HTR-8/SVneo (cell line): ENCODE data around the gene CD300C.
"Not testable (repeated sequence)": the region's sequence is repeated elsewhere in the genome, so short reads cannot be mapped to it uniquely, and the experiment has no call there.

Experiments used
- DNase-seq: peaks from one replicate; pipeline ENCODE4 v3.0.0; 2011; ENCODE audit warnings: low spot score, mixed read lengths; ENCODE audit not compliant: insufficient read length
- FAIRE-seq: peaks from 2 replicates; lab custom pipeline; 2011; peaks lifted over from hg19 to GRCh38; lab: Jason Lieb, UNC

Gene CD300C

DNA sequence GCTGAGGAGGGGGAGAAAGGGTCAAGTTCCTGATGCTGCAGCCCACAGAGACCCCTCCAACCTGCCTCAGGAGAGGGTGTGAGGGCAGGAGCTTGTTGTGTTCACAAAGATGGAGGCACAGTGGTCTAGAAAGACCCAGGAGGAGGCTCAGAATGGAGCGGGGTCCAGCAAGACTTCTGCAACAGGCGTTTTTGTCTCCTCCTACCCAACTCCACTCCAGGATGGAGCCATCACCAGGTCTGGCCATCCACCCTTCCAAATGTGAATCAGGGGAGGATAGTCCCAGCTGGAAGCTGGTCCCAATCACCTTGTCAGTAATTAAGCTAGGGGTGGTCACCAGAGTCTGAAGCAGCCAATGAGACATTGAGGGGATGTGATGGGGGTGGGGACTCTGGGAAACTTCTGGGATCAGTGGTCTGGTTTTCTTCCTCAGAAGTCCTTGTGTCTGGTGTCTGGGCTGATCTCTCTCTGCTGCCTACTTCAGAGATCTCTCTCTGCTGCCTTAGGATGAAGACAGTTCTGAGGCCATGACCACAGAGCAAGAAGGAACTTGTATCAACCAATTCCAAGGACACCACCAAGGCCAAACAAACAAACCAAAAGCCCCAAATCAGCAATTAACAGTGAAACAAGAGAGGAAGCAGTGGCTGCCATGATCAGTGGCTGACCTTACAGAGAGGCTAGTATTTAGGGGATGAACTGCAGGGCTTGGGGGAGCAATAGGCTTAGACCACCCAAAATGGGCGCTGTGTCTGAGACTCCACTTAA, 29.2 kb downstream of the CD300C start:
- DNase-seq, result no peak
- FAIRE-seq, result no peak

DNA sequence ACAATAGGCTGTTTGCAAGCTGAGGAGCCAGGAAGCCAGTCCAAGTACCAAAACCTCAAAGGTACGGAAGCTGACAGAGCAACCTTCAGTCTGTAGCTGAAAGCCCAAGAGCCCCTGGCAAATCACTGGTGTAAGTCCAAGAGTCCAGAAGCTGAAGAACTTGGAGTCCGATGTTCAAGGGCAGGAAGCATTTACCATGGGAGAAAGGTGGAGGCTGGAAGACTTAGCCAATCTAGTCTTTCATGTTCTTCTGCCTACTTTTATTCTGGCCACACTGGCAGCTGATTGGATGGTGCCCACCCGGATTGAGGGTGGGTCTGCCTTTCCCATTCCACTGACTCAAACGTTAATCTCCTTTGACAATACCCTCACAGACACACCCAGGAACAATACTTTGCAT, 30.0 kb downstream of the CD300C start:
- no peak for FAIRE-seq

DNA sequence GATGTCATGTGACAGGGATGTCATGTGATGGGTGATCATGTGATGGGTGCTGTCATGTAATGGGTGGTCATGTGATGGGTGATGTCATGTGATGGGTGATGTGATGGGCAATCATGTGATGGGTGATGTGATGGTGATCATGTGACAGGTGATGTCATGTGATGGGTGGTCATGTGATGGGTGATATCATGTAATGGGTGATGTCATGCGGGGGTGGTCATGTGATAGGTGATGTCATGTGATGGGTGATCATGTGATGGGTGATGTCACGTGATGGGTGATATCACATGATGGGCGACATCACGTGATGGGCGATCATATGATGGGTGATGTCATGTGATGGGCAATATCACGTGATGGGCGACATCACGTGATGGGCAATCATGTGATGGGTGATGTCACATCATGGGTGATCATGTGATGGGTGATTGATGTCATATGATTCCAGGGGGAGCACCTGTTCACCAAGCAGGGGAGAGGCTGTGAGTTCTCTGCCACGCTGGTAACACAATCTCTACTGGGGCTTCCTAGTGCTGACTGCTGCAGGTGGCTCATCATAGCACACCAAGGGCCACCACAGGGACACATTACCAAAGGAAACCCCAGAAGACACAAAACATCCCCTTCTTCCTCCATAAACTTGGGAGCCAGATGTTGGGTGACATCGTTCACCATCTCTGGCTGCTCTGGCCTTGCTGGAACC, 31.1 kb downstream of the CD300C start:
- DNase-seq (no peak), FAIRE-seq (no peak)

More for the DNA sequence above, 30.0 kb downstream of the CD300C start:
- DNase-seq, result no peak

DNA sequence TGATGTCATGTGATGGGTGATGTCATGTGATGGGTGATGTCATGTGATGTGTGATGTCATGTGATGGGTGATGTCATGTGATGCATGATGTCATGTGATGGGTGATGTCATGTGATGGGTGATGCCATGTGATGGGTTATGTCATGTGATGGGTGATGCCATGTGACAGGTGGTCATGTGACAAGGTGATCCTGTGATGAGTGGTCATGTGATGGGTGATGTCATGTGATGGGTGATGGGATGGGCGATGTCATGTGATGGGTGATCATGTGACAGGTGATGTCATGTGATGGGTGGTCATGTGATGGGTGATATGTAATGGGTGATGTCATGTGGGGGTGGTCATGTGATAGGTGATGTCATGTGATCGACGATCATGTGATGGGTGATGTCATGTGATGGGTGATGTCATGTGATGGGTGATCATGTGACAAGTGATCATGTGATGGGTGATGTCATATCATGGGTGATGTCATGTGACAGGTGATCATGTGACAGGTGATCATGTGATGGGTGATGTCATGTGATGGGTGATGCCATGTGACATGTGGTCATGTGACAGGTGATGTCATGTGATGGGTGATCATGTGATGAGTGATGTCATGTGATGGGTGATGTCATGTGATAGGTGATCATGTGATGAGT, 31.8 kb downstream of the CD300C start:
- peak; percentile 99 for FAIRE-seq

DNA sequence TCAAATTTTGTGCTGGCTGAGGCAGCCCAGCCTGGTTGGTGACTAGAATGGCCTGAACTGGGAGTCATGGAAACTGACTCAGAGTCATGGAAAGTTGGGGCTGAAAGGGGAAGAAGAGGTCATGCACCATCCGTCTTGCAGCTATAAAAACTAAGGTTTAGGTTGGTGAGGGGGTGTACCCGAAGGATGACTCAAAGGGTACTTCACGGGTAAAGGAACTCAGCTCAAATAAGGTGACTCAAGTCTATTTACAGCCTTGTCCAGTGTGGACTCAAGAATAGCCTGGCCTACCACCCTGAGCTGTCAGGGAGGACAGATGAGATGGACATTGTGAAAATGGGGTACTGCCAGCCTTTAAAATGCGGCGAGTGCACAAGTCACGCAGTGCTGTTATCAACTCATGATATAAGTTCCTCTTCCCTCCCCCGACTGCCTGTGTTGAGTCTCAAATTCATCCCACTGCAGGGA, 33.3 kb downstream of the CD300C start:
- DNase-seq, result no peak
- FAIRE-seq, result no peak

More for the DNA sequence above, 31.8 kb downstream of the CD300C start:
- DNase-seq, result no peak

DNA sequence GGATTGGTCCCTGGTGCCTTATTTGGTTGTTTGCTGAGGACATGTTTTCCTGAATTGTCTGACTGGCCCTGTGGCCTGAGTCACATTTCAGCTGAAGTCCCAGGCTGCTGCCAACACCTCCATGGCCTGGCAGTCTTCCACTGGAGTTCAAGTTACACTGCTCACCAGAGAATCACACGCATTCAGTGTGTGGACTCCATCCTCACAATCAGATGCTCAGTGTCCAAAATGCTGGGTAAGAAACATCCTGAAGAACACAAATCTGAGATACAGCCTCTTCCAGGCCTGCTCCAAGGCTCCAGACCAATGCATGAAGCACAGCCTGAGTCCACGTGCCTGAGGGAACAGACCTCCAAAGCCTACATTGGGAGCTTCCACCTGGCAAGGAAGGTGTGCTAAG, 33.9 kb downstream of the CD300C start:
- FAIRE-seq (no peak), DNase-seq (no peak)

DNA sequence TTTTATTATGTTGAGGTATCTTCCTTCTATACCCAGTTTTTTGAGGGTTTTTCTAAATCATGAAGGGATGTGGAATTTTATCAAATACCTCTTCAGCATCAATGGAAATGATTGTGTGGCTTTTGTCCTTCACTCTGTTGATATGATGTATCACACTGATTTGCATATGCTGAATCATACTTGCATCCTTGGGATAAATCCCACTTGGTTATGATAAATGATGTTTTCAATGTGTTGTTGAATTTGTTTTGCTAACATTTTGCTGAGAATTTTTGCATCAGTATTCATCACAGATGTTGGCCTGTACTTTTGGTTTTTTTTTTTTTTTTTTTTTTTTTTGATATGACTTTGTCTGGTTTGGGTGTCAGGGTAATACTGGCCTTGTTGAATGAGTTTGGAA, 37.8 kb downstream of the CD300C start:
- peak; percentile 62 for FAIRE-seq
- no peak for DNase-seq

DNA sequence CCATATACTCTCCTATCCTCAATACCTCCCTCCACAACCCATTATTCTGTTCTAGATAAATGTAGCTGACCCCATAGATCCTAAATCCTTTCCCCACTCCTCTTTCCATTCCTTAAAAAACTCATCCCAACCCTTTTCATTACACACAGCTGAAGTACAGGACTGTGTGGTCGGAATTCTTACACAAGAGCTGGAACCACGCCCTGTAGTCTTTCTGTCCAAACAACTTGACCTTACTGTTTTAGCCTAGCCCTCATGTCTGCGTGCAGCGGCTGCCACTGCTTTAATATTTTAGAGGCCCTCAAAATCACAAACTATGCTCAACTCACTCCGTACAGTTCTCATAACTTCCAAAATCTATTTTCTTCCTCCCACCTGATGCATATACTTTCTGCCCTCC, 42.0 kb downstream of the CD300C start:
- not testable (repeated sequence) for DNase-seq, FAIRE-seq

DNA sequence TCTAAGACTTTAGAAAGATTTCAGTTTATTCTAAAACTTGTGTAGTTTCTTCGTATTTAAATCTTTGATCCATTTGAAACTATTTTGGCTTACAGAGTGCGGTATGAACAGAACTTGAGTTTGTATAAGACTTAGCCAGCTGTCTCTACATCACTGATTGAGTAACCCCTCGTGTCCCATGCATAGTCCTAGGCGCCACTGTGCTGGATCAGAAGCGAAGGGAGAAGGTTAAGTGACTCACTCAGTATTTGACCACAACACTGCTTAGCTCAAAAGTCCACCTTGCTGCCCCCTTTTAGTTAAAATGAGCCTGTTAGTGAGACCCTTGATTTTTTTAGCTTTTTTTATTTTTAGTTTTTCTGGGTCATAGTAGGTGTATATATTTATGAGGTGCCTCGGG, 43.1 kb downstream of the CD300C start:
- FAIRE-seq, result no peak
- no peak for DNase-seq

DNA sequence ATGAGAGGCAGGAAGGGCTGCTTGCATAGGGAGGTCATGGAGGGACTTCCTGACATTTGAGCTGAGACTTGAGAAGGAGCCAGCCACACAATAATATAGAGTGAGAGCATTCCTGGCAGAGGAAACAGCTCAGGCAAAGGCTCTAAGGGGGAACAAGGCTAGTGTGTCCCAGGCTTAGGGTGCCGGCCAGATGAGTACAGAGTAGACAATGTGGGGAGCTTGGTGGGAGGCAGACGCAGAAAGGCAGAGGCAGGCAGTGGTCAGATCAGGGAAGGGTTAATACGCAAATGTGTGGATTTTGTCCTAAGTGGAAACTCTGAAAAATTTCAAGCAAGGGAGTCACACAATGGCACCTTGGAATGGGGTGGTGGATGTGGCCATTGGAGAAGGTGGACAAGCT, 45.9 kb downstream of the CD300C start:
- no peak for FAIRE-seq
- no peak for DNase-seq

DNA sequence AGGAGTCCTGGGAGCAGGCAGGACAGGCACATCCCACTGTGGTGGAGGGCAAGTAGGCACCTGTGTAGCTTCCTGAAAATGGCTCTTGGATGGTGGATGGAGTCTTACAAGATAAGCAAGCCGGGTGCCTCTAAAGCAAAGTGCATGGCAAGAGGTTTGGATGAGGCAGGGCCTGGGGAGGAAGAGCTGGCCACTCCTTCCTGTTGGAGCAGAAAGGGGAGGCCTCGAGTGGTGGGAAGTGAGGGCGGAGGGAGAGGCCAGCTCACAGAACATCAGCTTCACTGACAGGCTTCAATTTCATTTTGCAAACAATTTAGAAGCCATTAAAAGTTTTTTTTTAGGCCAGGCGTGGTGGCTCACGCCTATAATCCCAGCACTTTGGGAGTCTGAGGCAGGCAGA, 48.4 kb downstream of the CD300C start:
- FAIRE-seq, result no peak
- no peak for DNase-seq

DNA sequence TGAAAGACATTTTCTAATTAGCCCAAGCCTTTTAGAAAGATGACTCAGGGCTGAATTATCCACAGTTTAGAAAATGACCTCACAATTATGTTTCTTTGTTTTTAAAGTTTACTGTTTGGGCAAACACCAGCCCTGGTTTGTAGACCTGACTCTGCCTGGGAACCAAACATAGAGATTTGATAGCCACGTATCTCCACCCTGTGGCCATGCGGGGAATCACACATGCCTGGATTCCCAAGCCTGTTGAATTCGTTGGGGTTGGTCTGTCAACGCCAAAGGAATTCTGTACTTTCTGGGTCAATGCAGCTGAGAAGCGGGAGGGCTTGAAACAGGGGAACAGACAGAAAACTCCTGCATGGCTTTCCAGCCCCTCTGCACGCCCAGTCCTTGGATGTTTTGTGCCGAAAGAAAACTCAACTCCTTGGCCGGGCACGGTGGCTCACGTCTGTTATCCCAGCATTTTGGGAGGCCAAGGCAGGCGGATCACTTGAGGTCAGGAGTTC, 52.5 kb downstream of the CD300C start:
- FAIRE-seq (peak; percentile 76), DNase-seq (peak; percentile 85)

DNA sequence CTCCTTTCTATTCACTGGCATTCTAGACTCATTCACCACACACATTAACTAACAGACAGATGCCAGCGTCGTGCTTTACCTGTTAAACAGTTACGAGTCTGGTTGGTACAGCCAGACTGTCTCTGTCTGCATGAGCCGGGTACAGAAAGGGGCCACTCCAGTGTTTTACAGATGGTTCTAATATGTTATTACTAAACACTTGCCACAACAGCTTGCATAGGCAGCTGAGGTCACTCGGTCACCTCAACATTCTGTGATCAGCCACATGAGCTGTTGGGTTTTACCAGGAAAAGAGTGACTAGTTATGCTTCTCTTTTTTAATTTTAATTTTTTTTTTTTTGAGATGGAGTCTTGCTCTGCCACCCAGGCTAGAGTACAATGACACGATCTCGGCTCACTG, 54.3 kb downstream of the CD300C start:
- FAIRE-seq (no peak), DNase-seq (no peak)
